Measurements from ENCODE around the gene PHAF1. TPM values are rescaled to one million over a fixed set of nuclear protein-coding genes. Genes with fewer than 3 reads are reported as not detected.

PHAF1 gene
- total and polyA plus RNA-seq, 9 of the 15 experiments (the other 6 are each of a cell fraction or from before 2014, with no cell fraction given): 5.1 to 25.4 (median 13.8) TPM

DNA sequence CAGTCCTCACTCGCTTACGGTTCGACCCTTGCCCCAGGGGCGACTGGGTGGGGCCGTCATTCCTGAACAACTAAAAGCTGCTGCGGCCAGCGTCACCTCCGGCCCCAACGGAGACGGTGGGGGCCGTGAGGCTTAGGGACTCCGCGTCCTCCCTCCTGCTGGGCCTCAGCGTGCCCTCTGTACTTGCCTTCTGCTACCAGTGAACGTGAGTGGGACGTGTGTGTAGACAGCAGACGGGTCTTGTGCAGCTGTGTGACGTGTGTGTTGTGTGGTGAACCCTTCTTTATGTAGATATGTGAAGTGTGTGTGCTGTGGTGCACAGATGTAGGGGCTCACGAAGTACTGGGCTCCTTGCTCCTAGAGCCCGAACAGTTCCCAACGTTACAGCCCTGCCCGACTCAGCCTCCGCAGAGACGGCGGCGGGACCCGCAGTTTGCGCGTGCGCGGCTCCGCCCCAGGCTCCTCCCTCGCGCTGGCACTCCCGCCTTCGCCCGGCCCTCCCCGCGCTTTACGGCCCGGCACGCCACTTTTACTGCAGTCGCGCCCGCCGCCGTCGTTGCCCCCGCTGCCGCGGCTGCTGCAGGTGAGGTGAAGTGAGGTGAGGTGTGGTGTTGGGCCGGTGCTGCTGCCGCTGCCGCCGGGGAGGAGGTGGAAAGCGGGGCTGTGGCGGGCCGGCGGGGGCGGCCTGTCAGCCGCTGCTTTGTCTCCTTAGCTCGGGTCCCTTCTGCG lies at the start of gene PHAF1 (continued):
- TF ChIP-seq, protein P1, sequence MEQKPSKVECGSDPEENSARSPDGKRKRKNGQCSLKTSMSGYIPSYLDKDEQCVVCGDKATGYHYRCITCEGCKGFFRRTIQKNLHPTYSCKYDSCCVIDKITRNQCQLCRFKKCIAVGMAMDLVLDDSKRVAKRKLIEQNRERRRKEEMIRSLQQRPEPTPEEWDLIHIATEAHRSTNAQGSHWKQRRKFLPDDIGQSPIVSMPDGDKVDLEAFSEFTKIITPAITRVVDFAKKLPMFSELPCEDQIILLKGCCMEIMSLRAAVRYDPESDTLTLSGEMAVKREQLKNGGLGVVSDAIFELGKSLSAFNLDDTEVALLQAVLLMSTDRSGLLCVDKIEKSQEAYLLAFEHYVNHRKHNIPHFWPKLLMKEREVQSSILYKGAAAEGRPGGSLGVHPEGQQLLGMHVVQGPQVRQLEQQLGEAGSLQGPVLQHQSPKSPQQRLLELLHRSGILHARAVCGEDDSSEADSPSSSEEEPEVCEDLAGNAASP (IDR thresholded peaks at IDR 0.05): no peak
- TF ChIP-seq CTBP1 (IDR thresholded peaks at IDR 0.05; ENCODE audit: borderline replicate concordance) (peak; percentile 69), ZNF318 (IDR thresholded peaks at IDR 0.05; ENCODE audit: borderline replicate concordance in 1 of 2, low read depth in 1 of 2) (no peak), ZNF77 (CRISPR knock-in tag; IDR thresholded peaks at IDR 0.05) (no peak), NELFE (IDR thresholded peaks at IDR 0.05; ENCODE audit: insufficient read depth, insufficient read length) (no peak), ZNF146 (CRISPR knock-in tag; IDR thresholded peaks at IDR 0.05; ENCODE audit: unreplicated experiment) (no peak), RUNX1 (IDR thresholded peaks at IDR 0.05; ENCODE audit: low read depth) (no peak), ZNF507 (tag; conservative IDR thresholded peaks at IDR 0.05) (no peak), SMAD4 (CRISPR knock-in tag; conservative IDR thresholded peaks at IDR 0.05) (no peak; the same call in 1 of the 2 replicates), BRD9 (IDR thresholded peaks at IDR 0.05; ENCODE audit: low read depth, partially characterized antibody) (no peak), MEIS2 (IDR thresholded peaks at IDR 0.05; ENCODE audit: partially characterized antibody) (peak; percentile 71), MEF2A (IDR thresholded peaks at IDR 0.05; ENCODE audit: control insufficient read depth, low read depth, low read length) (no peak), ILF3 (IDR thresholded peaks at IDR 0.05; ENCODE audit: borderline replicate concordance) (no peak), SMARCA4 (IDR thresholded peaks at IDR 0.05) (no peak), GABPB1 (CRISPR knock-in tag; IDR thresholded peaks at IDR 0.05) (peak; percentile 12; the same call in 1 of the 2 replicates), ZNF584 (CRISPR knock-in tag; IDR thresholded peaks at IDR 0.05; ENCODE audit: low read depth) (no peak), PTTG1 (tag; IDR thresholded peaks at IDR 0.05; ENCODE audit: low read depth) (no peak)
- TF ChIP-seq, protein P2, sequence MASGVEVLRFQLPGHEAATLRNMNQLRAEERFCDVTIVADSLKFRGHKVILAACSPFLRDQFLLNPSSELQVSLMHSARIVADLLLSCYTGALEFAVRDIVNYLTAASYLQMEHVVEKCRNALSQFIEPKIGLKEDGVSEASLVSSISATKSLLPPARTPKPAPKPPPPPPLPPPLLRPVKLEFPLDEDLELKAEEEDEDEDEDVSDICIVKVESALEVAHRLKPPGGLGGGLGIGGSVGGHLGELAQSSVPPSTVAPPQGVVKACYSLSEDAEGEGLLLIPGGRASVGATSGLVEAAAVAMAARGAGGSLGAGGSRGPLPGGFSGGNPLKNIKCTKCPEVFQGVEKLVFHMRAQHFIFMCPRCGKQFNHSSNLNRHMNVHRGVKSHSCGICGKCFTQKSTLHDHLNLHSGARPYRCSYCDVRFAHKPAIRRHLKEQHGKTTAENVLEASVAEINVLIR (CRISPR knock-in tag; IDR thresholded peaks at IDR 0.05): no peak

Measured in K562 (cell line).